ENCODE data around the gene C11orf24.

The C11orf24 gene

DNA sequence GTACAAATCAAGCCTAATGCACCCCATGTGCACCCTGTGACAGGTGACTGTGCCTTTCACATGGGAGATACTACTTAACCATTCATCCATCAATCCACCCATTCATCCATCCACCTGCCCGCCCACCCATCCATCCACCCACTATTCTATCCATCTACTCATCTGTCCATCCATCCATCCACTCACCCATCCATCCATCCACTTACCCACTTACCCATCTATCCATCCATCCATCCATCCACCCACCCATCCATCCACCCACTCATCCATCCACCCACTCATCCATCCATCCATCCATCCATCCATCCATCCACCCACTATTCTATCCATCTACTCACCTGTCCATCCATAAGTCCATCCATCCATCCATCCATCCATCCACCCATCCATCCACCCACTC, 7.5 kb downstream of the C11orf24 start:
- H3K9me3 ChIP-seq (ENCODE audit: control insufficient read depth, insufficient read depth, low read depth, low read length), result no peaks in the 10 kb centered on the region
- CTCF ChIA-PET, result no interaction called here
- H3K27ac ChIP-seq (ENCODE audit: extremely low read depth, low read depth, low read length), result no peak overlapping the region
- TF ChIP-seq EGR2 (tag by site-specific recombination; IDR thresholded peaks at IDR 0.05; ENCODE audit: low read depth) (peak; percentile 69; the same call in 1 of the 2 replicates), ZFHX2 (tag by site-specific recombination; conservative IDR thresholded peaks at IDR 0.05) (peak; percentile 73), ZBTB17 (tag by site-specific recombination; IDR thresholded peaks at IDR 0.05) (0 out of 2 replicates have a peak, but pooled peaks have one; percentile 13), ZNF366 (tag by site-specific recombination; conservative IDR thresholded peaks at IDR 0.05) (peak; percentile 72)
- TF ChIP-seq, protein P1, sequence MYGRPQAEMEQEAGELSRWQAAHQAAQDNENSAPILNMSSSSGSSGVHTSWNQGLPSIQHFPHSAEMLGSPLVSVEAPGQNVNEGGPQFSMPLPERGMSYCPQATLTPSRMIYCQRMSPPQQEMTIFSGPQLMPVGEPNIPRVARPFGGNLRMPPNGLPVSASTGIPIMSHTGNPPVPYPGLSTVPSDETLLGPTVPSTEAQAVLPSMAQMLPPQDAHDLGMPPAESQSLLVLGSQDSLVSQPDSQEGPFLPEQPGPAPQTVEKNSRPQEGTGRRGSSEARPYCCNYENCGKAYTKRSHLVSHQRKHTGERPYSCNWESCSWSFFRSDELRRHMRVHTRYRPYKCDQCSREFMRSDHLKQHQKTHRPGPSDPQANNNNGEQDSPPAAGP (tag by site-specific recombination; IDR thresholded peaks at IDR 0.05), result no peak
- no peak overlapping the region for H3K4me3 ChIP-seq (ENCODE audit: low read depth, low read length)
- POLR2A ChIA-PET, result no interaction called here
- H3K4me1 ChIP-seq (ENCODE audit: control insufficient read depth, insufficient read depth, low read length), result no peaks in the 10 kb centered on the region
- H3K36me3 ChIP-seq (ENCODE audit: control insufficient read depth in 2 of 2, insufficient read depth in 1 of 2, low read length in 2 of 2), result peaks cover 0 to 81% of the 10 kb centered on the region in 2 experiments; a peak in 1 of 3 replicates

DNA sequence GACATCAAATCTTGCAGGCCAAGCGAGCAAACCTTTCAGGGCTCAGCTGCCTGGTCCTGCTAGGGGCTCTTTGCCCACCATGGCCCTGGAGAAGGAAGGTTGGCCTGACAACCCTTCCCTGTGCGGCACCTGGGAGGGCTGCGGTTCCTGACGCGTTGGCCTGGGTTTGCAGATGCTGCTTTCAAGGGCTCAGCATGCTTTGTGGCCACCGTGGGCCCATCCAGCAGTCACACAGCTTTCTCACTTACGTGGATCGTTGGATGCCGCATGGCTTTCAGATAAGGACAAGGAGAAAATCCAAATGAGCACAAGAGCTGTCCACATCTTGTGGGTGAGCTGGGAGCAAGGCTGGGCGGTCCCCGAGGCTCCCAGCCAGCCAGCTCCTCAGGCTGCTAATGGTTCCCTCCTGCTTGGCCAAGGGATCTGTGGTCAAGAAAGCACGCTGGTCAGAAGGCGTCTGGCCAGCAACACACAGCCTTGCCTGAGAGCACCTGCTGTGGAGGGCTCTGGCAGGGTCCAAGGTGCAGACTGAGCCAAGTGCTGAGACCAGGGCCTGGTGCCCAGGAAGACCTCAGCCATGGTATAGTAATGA, 8.2 kb downstream of the C11orf24 start:
- Histone ChIP-seq H3K27ac (ENCODE audit: extremely low read depth, low read depth, low read length) (no peak overlapping the region), H3K4me1 (ENCODE audit: control insufficient read depth, insufficient read depth, low read length) (no peaks in the 10 kb centered on the region), H3K9me3 (ENCODE audit: control insufficient read depth, insufficient read depth, low read depth, low read length) (no peaks in the 10 kb centered on the region), H3K4me3 (ENCODE audit: low read depth, low read length) (no peak overlapping the region), H3K36me3 (ENCODE audit: control insufficient read depth in 2 of 2, insufficient read depth in 1 of 2, low read length in 2 of 2) (peaks cover 0 to 79% of the 10 kb centered on the region in 2 experiments; a peak in 1 of 3 replicates)
- ChIA-PET CTCF (no interaction called here), POLR2A (no interaction called here)
- TF ChIP-seq, protein P2, sequence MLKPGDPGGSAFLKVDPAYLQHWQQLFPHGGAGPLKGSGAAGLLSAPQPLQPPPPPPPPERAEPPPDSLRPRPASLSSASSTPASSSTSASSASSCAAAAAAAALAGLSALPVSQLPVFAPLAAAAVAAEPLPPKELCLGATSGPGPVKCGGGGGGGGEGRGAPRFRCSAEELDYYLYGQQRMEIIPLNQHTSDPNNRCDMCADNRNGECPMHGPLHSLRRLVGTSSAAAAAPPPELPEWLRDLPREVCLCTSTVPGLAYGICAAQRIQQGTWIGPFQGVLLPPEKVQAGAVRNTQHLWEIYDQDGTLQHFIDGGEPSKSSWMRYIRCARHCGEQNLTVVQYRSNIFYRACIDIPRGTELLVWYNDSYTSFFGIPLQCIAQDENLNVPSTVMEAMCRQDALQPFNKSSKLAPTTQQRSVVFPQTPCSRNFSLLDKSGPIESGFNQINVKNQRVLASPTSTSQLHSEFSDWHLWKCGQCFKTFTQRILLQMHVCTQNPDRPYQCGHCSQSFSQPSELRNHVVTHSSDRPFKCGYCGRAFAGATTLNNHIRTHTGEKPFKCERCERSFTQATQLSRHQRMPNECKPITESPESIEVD (tag by site-specific recombination; IDR thresholded peaks at IDR 0.05), result no peak
- TF ChIP-seq MEIS1 (CRISPR knock-in tag; IDR thresholded peaks at IDR 0.05; ENCODE audit: borderline replicate concordance), result no peak
- TF ChIP-seq ZNF248 (tag by site-specific recombination; IDR thresholded peaks at IDR 0.05), result no peak
- no peak for TF ChIP-seq ZNF311 (tag by site-specific recombination; IDR thresholded peaks at IDR 0.05; ENCODE audit: borderline replicate concordance)
- TF ChIP-seq ZNF580 (tag by site-specific recombination; IDR thresholded peaks at IDR 0.05), result no peak
- TF ChIP-seq ZNF521 (tag by site-specific recombination; IDR thresholded peaks at IDR 0.05), result no peak
- no peak for TF ChIP-seq TRIM28 (IDR thresholded peaks at IDR 0.05; ENCODE audit: borderline replicate concordance, low read length)
- TF ChIP-seq ZNF529 (tag by site-specific recombination; IDR thresholded peaks at IDR 0.05; ENCODE audit: insufficient replicate concordance), result no peak
- TF ChIP-seq YY2 (tag by site-specific recombination; IDR thresholded peaks at IDR 0.05), result no peak
- no peak for TF ChIP-seq GLIS2 (tag by site-specific recombination; IDR thresholded peaks at IDR 0.05)
- TF ChIP-seq ZNF391 (tag by site-specific recombination; IDR thresholded peaks at IDR 0.05; ENCODE audit: borderline replicate concordance, low read depth), result no peak
- TF ChIP-seq ZNF292 (tag by site-specific recombination; IDR thresholded peaks at IDR 0.05; ENCODE audit: borderline replicate concordance, low read depth), result no peak
- TF ChIP-seq MYNN (tag by site-specific recombination; IDR thresholded peaks at IDR 0.05; ENCODE audit: borderline replicate concordance), result no peak
- TF ChIP-seq ZNF146 (tag by site-specific recombination; IDR thresholded peaks at IDR 0.05), result no peak
- no peak for TF ChIP-seq ZNF449 (tag by site-specific recombination; IDR thresholded peaks at IDR 0.05)
- no peak for TF ChIP-seq ZNF324 (tag by site-specific recombination; IDR thresholded peaks at IDR 0.05)

All from HEK293 (cell line).